Hematopoietic multipotent progenitor cell treated with erythropoietin and hydrocortisone succinate and interleukin-3 and kit ligand, for 15 days (in vitro differentiated cells): Measurements from ENCODE around the gene HSD17B8.
A peak's percentile ranks its signal among the peaks of the same experiment; 100 is the strongest.

ENCODE experiments used
- DNase-seq: peaks from one replicate; pipeline ENCODE4 v3.0.0-alpha.2; 2015; ENCODE audit warnings: low spot score

Gene HSD17B8

DNA sequence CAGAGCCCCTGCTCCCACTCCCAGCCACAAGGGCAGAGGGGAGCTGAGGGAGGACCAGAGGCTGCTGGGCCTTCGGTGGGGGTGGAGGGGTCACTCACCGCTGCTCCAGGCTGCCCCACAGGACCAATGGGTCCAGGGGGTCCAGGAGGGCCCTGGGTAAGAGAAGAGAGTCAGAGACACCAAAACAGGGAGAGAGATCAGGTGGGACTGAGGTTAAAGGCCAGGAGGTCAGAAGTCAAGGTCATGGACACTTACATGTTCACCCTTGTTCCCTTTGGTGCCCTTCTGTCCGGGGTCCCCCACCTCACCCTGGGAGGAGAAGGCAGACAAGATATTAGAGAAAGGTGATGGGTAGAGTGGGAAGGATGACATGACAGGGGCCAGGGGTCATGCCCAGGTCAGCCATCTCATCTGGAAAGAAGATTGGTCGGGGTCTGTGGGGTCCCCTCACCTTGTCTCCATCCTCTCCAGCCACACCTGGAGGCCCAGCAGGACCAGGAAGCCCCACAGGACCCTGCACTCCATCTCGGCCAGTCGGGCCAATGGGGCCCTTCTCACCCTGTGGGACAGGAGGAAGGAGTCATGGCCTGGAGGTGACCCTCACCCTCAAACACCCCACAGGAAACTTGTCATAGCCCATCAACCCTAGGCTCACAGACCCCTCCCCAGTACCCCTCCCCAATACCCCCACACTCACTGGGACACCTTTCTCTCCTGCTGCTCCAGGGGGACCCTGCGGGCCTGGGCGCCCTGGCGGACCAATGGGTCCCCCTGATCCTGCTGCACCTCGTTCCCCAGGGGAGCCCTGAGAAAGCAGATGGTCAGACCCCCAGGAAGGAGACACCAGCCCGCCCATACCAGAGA lies 33.2 kb upstream of the HSD17B8 start:
- DNase-seq, result no peak

DNA sequence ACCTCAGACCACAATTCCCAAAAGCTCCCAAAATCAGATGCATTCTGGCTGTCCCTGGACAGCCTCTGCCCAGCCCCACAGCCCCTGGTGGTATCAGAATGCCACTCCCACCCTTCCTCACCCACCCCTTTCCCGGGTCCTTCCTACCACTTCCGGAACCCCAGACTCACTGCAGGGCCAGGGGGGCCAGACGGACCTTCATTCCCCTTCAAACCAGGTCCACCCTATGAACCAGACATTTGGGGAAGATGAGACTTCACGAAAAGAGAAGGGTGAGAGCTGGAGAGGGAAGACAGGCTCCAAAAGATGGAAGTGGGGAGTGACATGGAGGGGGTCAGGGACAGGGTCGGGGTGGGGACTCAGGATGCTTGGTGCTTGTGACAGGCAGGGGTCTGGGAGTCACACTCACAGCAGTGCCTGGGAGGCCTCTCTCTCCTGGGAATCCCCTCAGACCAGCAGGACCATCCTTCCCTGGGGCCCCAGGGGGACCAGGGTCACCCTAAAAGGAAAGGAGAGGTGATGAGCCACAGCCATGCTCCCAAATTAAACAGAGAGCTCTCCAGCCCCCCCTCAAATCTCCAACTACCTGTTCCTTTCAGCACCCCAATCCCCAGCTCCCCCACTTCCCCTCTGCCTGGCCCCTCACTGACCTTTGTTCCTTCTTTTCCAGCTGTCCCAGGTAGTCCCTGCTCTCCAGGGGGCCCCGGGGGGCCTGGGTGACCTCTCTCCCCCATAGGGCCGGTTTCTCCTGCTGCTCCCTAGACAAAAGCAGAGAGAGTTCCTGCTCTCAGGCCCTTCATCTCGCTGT lies 32.4 kb upstream of the HSD17B8 start:
- no peak for DNase-seq

DNA sequence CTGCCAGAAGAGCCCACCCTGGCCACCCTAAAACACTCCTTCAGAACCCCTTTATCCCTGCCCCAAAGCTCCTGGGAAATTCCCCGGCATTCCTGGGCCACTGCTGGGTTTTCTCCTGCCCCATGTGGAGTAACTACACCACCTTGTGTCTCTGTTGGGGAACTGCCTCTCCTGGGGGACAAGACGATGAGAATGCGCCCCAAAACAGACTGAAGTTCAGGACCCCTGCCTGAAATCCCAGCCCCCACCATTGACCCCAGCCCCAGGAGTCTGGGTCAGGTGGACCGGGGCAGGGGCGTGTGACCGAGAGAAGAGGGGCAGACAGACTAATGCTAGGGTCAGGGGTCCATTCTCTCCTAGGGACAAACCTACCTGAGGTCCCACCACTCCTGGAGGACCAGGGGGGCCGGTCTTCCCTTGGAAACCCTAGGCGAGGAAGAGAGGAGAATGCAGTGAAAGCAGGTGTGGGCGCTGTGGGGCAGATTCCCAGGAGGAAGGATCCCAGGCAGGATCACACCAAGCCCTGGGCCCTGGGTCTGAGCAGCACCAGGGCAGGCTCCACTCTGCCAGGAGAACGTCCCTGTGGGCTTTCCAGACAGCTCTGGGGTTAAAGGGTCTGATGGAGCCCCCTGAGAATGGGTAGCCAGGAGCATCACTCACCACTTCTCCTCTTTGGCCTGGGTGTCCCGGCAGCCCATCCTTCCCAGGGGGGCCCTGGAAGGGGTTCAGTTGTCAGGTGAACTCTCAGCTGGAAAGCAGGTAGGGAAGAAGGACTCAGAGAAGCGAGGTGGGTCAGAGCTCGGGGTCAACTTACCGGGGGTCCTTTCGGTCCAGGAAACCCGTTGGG lies 31.5 kb upstream of the HSD17B8 start:
- DNase-seq, result peak; percentile 21

DNA sequence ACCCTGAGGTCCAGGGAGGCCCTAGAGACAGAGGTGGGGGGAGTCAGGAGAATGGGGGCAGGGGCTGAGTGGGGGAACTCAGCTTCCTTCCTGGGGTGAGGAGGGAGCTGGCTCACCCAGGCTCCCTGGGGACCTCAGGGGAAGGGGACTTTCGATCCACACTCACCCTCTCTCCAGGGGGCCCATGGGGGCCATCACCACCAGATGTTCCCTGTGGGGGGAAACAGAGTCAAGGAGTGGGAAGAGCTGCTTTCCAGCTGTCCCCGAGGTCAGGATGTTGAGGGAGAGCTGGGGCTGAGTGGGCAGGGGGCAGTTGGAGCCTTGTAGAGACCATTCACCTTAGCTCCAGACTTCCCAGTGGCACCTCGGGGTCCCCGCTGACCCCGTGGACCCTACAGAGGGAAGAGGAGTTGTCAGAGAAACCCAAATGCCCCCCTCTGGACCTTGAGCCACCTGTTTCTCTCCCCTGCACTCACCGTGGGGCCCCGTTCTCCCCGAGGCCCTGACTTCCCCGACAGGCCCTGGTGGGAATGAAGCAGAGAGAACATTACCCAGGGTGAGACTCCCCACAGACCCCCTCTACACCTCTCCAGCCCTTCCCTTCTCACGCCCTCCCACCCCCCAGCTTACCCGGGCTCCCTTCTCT lies 30.8 kb upstream of the HSD17B8 start:
- DNase-seq, result no peak

DNA sequence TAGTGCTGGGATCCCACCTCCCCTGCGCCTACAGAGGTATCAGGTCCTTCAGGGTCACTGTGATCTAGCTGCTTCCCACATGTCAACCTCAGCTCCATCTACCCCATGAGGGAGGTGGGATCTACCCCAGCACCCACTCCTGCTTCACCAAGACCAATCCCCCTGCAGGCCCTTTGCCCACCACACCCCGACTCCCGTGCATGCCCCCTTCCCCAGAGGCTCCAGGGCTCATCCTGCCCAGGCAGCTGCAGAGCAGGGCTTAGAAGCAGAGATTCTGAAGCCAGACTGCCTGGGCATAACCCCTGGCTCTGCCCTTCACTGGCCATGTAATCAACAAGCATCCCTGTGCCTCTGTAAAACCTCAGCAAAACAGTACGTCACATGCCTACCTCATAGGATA lies 29.7 kb upstream of the HSD17B8 start:
- no peak for DNase-seq

DNA sequence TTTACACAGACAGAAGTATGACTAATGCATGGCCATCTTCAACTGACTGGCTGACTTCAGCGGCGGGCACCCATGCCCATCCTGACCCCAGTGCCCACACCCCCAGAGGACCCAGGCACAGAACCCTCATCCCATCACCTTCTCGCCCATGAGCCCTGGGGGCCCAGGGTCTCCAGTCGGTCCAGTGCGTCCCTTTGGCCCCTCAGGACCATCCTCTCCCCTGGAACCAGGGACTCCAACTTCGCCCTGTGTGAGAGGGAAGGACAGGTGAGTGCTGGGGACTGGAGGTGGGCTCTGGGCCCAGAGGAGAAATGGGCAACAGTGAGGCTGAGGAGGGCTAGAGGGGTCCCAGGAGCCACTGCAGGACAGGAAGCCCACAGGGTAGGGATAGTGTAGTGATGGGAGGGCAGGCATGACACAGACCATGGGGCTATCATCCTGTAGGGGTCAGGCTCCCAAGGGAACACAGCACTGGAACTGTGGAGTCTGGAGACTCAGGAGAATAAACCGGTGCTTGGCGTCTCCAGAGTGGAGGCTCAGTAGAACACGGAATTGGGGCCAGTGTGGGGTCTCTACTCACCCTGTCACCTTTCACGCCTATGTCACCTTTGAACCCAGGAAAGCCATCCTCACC lies 28.9 kb upstream of the HSD17B8 start:
- no peak for DNase-seq

DNA sequence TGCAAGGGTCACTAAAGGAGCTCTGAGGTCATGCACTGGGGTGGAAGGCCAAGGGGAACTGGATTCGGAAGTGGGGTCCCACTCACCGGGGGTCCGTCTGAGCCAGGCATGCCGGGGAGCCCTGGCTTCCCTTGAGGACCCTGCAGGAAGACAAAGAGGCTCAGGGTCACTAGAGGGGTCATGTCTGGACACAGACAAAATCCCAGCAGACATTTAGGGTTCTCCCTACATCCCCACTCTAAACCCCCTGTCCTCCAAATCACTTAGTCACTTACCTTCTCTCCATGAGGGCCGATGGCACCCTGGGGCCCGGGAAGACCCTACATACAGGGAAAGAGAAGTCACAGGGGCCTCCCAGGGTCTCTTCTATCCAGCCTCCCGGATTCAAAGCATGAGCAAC lies 27.5 kb upstream of the HSD17B8 start:
- DNase-seq, result no peak

DNA sequence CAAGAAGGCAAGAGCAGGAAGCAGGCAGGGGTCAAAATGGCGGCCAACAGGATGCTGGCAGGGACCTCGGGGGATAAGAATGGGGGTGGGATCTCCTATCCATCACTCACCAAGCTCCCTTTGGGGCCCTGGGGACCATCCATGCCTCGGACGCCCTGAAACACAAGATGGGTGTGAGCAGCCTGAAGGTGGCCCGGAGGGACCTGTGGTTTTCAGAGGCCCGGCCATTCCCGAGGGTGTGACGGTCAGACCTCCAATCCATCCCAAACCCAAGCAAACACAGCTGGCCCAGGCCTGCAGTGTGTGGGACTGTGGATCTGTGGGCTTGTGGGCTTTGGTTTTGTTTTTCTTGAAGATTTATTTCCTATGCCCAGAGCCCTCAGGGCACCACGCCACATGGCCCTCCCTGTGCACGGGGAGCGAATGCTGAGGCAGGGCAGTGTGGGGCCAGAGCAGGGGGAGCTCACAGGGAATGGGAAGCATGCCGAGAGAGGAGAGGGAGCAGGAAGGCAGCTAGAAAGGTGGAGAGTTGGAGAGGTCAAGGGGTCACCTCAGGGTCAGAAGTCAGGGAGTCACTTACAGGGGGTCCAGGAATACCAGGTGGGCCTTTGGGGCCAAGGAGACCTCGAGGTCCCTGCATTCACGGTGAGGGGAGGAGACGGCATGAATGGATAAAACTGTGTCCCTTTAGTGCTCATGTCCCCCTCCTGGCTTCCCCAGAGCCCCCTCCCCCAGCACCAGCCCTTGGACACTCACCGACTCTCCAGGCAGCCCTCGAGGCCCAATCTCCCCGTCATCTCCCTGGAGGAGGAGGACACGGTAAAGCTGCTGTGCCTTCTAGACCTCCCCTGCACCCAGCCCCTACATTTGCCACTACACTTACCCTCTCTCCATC lies 26.7 kb upstream of the HSD17B8 start:
- DNase-seq, result no peak

DNA sequence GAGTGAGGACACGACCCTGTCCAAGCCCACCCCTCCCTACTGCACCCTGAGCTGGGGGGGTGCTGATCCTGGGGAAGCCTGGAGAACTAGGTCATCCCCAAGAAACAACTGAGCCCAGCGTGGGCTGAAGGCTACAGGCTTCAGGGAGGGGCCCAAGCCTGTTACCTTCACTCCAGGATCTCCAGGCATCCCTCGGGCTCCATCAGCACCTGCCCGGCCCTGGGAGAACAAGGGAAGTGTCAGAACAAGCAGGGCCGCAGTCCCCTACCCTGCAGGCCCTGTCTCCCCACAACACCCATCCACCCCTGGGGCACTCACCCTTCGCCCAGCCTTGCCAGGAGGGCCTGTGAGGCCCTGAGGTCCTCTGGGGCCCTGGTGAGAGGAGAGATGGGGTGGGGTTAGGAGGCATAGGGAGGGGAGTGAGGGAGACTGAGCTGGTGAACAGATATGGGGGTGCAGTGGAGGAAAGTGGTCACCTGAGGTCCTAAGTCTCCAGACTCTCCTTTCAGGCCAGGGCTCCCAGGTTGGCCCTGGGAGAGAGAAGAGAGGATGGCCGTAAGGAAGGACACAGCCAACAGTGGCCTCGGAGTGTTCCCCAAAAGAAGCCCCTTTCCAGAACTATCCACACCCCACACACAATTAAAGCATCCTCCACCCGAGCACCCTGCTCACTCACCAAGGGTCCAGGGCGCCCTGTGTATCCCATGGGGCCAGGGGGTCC lies 25.5 kb upstream of the HSD17B8 start:
- DNase-seq, result no peak

DNA sequence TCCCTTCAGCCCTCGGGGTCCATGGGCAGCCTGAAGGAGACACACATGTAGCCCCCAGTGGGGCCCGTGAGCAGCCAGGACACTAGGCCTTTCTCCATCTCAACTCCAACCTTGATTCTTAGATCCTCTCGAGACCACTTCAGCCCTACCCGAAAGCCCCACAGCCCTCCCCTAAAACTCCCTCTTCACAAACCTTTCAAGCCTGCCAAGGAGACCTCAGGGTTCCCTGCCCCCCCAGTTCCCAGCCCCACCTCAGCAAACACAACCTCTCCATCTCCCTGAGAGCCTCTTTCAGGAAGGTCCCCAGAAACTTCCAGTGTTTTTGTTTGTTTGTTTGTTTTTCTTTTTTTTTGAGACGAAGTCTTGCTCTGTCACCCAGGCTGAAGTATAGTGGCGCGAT lies 23.3 kb upstream of the HSD17B8 start:
- DNase-seq, result no peak

DNA sequence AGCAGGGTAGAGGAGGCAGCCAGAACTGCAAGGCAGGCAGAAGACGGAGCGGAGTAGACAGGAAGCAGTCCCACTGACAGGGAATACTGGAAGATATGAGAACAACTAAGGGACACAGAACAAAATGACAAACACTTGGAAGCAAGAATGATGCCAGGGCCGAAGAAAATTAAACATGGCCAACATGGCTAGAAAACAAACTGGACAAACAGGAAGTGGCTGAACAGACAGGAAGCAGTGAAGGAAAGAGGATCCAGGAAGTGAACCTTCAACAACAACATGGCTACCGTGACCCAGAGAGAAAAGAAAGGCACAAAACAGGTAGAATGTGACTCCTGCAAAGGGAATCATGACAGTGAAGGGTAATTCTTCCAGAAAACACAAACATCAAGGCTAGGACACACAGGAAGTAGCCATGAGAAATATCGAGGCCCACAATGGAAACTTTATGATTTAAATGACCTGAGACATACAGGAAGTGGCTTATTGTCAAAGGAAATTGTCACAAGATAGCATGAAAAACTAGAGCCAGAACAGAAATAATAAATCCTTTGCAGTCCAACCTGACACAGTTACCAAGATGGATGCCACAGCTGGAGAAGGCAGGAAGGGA lies 21.3 kb upstream of the HSD17B8 start:
- no peak for DNase-seq

DNA sequence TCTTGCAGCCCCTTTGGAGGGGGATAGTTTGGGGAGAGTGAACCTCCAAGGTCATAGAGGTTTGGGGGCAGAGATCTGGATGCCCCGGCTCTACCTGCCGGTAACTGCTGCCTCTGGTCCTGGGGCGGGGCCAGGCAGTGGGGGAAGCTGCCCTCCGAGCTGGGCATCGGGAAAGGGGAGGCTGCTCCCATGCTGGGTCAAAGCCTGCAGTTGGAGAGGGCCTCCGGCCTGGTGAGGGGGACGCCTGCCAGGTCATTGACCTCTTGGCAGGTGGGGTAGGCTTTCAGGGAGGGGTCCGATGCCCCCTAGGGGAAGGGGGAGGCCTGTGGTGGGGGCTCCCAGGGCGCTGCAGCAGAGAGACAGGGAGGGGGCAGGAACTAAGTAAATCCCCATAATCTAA lies 19.3 kb upstream of the HSD17B8 start:
- DNase-seq, result no peak

DNA sequence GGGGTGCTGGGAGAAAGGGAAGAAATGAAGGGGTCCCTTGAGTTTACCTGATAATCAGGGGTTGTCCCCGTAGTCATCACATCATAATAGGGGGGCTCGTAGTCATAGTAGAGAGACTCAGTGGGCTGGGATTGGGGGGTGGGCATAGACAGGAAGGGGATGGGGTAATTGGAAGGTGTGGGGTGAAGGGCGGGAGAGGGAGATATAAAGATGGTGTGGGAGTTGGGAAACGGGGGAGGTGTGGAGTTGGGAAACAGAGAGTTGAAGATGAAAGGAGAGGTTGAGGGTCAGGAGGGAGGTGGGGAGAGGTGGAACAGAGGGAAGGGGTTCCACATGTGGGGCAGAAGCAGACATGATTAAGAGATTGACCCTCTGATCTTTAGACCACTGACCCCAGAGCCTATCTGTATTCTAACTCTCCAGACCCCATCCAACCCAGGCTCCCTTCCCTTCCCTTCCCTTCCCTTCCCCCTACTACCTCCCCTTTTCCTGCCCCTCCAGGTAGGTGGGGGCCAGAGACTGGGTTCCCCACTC lies 18.7 kb upstream of the HSD17B8 start:
- no peak for DNase-seq

DNA sequence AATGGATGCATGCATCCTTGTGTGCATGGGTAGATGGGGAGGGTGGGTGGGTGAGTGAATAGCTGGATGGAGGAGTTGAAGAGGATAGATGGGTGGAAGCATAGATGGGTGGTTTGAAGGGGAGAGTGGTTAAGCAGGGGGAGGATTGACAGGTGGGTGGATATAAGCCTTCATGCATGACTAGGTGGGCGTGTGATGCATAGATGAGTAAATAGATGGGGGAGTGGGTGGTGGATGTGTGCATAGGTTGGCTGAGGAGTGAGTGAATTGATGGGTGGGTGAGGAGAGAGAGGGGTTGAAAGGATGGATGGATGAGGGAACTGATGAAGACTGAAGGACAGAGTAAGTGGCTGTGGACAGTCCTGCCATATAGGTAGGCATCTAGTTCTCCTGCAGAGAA lies 16.6 kb upstream of the HSD17B8 start:
- DNase-seq, result no peak

DNA sequence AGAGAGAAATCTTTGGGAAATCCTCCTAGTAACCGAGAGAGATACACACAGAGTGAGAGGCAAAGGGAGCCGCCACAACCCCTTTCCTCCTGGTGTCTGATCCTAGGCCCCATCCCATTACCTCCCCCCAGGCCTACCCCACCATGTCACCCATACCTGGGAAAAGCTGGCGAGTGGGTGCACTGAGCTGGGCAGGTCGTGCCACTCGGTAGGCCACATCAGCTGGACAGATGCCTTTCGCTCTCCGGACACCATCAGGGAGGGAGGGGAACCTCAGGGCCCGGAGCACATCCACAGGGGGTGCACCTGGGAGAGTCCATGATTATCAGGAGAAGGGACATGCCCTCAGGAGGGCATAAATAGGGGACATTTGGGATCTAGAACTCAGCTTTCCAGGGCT lies 15.3 kb upstream of the HSD17B8 start:
- DNase-seq, result no peak

DNA sequence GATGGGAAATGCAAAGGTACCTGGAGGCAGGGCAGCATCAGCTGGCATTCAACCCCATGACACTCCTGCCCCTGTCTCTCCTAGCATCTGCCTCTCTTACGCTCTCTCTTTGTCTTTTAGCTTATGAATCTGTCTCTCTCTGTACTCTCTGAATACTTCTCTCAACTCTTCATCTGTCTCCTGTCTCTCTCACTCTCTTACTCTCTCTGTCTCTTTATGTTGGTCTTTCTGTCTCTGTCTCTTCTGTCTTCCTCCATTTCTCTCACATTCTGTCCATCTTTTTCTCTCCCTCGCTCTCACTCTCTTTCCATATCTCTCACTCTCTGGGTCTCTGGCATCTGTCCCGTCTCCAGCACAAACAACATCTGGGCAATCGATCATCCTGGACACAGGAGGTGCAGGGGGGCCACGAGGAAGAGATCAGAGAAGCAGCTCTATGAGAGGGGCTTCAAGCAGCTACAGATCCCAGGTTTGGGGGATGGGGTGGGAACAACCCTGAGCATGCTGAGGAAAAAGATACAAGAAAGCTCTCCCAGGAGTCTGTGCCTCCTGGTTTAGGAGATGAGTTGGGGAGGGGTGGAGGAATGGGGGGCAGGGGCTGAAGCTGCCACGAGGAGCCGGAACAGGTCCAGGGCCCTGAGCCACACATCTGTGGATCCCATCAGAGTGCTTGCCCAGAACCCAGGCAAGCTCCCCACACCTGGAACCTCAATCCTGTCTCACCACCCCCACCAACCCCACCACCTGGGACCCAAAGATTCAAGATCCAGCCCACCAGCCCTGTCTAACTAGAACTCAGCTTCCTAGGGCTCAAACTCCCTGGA lies 14.6 kb upstream of the HSD17B8 start:
- DNase-seq, result no peak

DNA sequence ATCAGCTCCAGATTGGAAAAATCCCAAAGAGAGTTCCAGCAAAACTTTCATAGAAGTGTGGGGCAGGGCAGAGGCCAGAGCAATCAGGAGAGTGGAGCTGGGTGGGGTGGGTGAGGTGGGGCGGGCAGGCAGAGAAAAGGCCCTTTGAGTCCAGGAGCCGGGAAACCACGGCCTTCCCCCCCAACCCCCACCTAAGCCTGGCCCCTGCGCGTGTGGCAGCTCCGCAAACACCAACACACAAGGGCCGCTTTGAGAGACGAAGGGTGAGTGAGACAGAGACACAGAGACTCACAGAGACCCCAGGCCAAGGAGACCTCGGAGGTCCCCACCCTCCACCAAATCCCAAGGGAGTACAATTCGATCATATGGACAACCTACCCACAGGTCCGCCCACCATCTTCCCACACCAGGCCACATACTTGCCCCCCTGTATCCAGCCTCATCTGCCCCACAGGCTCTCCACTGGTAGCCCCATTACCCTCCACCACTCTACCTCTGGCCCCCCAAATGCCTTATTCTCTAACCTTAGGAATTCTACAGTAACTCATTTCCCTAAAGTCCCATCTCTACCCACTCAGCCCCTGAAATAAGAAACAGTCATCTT lies 13.8 kb upstream of the HSD17B8 start:
- DNase-seq, result no peak
